Heart right ventricle (tissue), 16 donors: ENCODE results near the gene LYAR. TPM values are rescaled to one million over a fixed set of nuclear protein-coding genes. Genes with fewer than 3 reads are reported as not detected.

Experiments used
- ATAC-seq, 8 donors: fragments of 200-7000 bp; cut with Tn5 transposase; one replicate each; pipeline ENCODE4 v1.9.1; 2020; ENCODE audit warnings: mild to moderate bottlenecking in 8 of 8, moderate library complexity in 8 of 8, moderate number of reproducible peaks in 1 of 8
- DNase-seq, 2 donors: peaks; one replicate each; pipeline ENCODE4 v3.0.0-alpha.2; 2020
- H3K27ac ChIP-seq, 10 donors: fragments of 200-600 bp; sonication (generic) in 2 of 10; one replicate each; pipeline versions ENCODE4 v1.5.0 to v1.8.0; 2020 to 2022; ENCODE audit warnings: mild to moderate bottlenecking in 3 of 10
- H3K27me3 ChIP-seq, 7 donors: fragments of 200-600 bp; one replicate each; pipeline ENCODE4 v1.8.0; 2021 to 2022; ENCODE audit warnings: mild to moderate bottlenecking in 2 of 7
- H3K36me3 ChIP-seq, 9 donors: fragments of 200-600 bp; sonication (generic) in 1 of 9; one replicate each; pipeline versions ENCODE4 v1.5.0 to v1.8.0; 2020 to 2022; ENCODE audit warnings: mild to moderate bottlenecking in 2 of 9
- H3K4me1 ChIP-seq, 9 donors: fragments of 200-600 bp; sonication (generic) in 1 of 9; one replicate each; pipeline versions ENCODE4 v1.5.0 to v1.8.0; 2020 to 2022; ENCODE audit warnings: mild to moderate bottlenecking in 4 of 9
- H3K4me3 ChIP-seq, 10 donors: fragments of 200-600 bp; sonication (generic) in 2 of 10; one replicate each; pipeline versions ENCODE4 v1.5.0 to v1.8.0; 2020 to 2022; ENCODE audit warnings: mild to moderate bottlenecking in 7 of 10, moderate library complexity in 2 of 10
- H3K9me3 ChIP-seq, 11 donors: fragments of 200-600 bp in 10 of 11; sonication (generic) in 2 of 11; one replicate each; pipeline versions ENCODE4 v1.5.0 to v1.8.0; 2013 to 2022; ENCODE audit warnings: mild to moderate bottlenecking in 2 of 11, control low read depth in 1 of 11, moderate library complexity in 1 of 11
- CTCF ChIP-seq, 9 donors: fragments of 200-600 bp; sonication (generic) in 2 of 9; IDR thresholded peaks; one replicate each; pipeline versions ENCODE4 v1.5.0 to v1.8.0; 2021 to 2022; ENCODE audit warnings: antibody characterized with exemption in 9 of 9, mild to moderate bottlenecking in 5 of 9, moderate library complexity in 1 of 9
- WGBS, 2 donors: extraction: QIAGEN DNeasy Blood & Tissue Kit; methylation state at CpG; one replicate each; pipeline ENCODE4 v1.1.7; 2013; ENCODE audit warnings: inconsistent platforms in 1 of 2; 5-methylcytosine and 5-hydroxymethylcytosine counted together
- intact Hi-C, 10 donors: fragments of 100-400 bp; cut with DNase I; formaldehyde crosslinking; loops; one replicate each; pipeline versions ENCODE4 v1.11.1 to v1.14.2; 2022
- polyA plus RNA-seq, 2 donors: library from polyadenylated mRNA; stranded (reverse); fragments of 200-250 nt; gene quantifications; one replicate each; pipeline ENCODE4 v1.2.3, GENCODE V29; 2013
- total RNA-seq, 10 donors: library from RNA; stranded (reverse); fragmentation: NEBNext Ultra II Directional in 3 of 10; extraction: Animal tissue kit (Norgen Biotek cat#: 25700) in 3 of 10; gene quantifications; one replicate each; pipeline versions ENCODE4 v1.2.1 to v1.2.4, GENCODE V29; 2021 to 2023
- donor health status: Arrhythmogenic right ventricular cardiomyopathy.
- donor health status: ischemic (EF 13 %, LVEDD 7.1; RV severe dilation, severe dysfunction).
- donor health status: healthy with polysubstance abuse.
- donor health status: DM: no; HTN: yes; CAD: no.
- donor health status: DM: no; HTN: no; CAD: no.
- donor health status: ischemic (EF 25% LVEDD 6.9; RV normal size, moderate dysfunction).
- donor health status: ischemic (EF 25% LVEDD 5.7; RV mildly dilated, moderate dysfunction).
- donor health status: healthy.
- donor health status: DM: yes; HTN: yes; CAD: no.
- donor health status: Ischemic cardiomyopathy.
- donor health status: ischemic (EF 35%, LVEDD 5.7; RV mildly dilated, moderate dysfunction).
- donor health status: nonischemic (EF 11% LVEDD 7.7; RV severe dilation, severe dysfunction).
- donor health status: DM: yes; HTN: yes; CAD: no.
- donor health status: PGD.
- donor health status: ischemic (EF 29% LVEDD 5.4; RV normal size, mild dysfunction).
- donor health status: nonischemic (EF 23%, LVEDD 6.1; RV moderate dilation, normal function).

The LYAR gene
- total and polyA plus RNA-seq, 12 donors = 7.6 to 20.6 (median 12.6) TPM

DNA sequence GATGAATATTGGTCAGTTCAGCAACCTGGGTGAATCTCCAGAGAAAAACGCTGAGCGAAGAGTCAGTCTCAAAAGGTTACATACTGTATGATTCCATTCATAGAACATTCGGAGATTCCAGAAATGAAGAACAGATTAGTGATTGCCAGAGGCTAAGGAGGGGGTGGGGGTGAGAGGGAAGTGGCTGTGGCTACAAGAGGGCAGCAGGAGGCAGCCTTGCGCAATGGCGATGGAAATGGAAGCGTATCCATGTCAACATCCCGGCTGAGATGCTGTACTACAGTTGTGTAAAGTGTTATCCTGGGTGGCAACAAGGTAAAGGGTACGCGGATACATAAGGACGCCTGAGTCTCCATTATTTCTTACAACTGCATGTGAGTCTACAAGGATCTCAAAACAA, 18.0 kb downstream of the LYAR start:
- H3K36me3 ChIP-seq = peaks cover 0 to 99% (median 46%) of the 10 kb centered on the region in 9 donors
- intact Hi-C loops = no loop called here

DNA sequence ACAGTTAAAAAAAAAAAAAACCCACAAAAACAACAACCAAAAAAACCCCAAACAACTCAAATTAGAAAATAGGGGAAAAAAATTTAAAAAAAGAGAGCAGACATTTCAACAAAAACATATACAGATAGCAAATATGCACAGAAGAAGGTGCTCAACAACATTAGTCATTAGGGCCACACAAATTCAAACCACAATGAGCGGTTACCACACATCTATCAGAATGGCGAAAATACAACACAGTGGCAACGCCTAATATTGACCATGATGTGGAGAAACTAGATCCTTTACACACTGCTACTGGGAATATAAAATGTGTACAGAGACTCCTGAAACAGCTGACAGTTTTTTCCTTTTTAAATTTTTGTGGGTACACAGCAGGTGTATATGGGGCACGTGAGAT, 19.4 kb downstream of the LYAR start:
- no peak for TF ChIP-seq CTCF (IDR thresholded peaks at IDR 0.05)
- Histone ChIP-seq H3K9me3 (no peaks in the 10 kb centered on the region), H3K27me3 (no peaks in the 10 kb centered on the region), H3K27ac (peak overlapping the region in 1 of 10 donors; percentile 86), H3K4me3 (no peak overlapping the region), H3K36me3 (peaks cover 0 to 89% (median 44%) of the 10 kb centered on the region in 9 donors), H3K4me1 (peaks cover 0 to 53% (median 0%) of the 10 kb centered on the region in 9 donors)
- no peak for ATAC-seq
- DNase-seq = no peak
- intact Hi-C loops = no loop called here
- 81 to 83% methylated on average over 4 of the region's 4 CpGs for WGBS, 2 donors

More for the DNA sequence above, 18.0 kb downstream of the LYAR start:
- H3K4me3 ChIP-seq = no peak overlapping the region
- H3K27ac ChIP-seq = peak overlapping the region in 1 of 10 donors; percentile 86
- no peaks in the 10 kb centered on the region for H3K9me3 ChIP-seq
- ATAC-seq (no peak), DNase-seq (no peak)
- peak in 2 of 9 donors; percentile 7 to 13 for TF ChIP-seq CTCF (IDR thresholded peaks at IDR 0.05)
- peaks cover 0 to 48% (median 0%) of the 10 kb centered on the region in 9 donors for H3K4me1 ChIP-seq
- H3K27me3 ChIP-seq = no peaks in the 10 kb centered on the region
- 85 to 87% methylated on average over 10 of the region's 10 CpGs for WGBS, 2 donors

- peaks cover 0 to 53% (median 0%) of the 10 kb centered on the region in 9 donors for H3K4me1 ChIP-seq
- peaks cover 0 to 83% (median 38%) of the 10 kb centered on the region in 9 donors for H3K36me3 ChIP-seq
- H3K9me3 ChIP-seq = no peaks in the 10 kb centered on the region
- WGBS, 2 donors = 86 to 93% methylated on average over 4 of the region's 4 CpGs
- intact Hi-C loops = loop anchor here in 1 of 10 donors (5.0 kb wide), 1 partner anchor 42 kb away; no protein-coding TSS in a partner anchor
- no peak for TF ChIP-seq CTCF (IDR thresholded peaks at IDR 0.05)
- ATAC-seq (peak in 5 of 8 donors; percentile 29 to 70 (median 39)), DNase-seq (no peak)
- H3K27me3 ChIP-seq = no peaks in the 10 kb centered on the region
- peak overlapping the region in 1 of 10 donors; percentile 86 for H3K27ac ChIP-seq
- no peak overlapping the region for H3K4me3 ChIP-seq
These were observed 20.1 kb downstream of the LYAR start for GRCh38 chr4:4269856-4270255.

DNA sequence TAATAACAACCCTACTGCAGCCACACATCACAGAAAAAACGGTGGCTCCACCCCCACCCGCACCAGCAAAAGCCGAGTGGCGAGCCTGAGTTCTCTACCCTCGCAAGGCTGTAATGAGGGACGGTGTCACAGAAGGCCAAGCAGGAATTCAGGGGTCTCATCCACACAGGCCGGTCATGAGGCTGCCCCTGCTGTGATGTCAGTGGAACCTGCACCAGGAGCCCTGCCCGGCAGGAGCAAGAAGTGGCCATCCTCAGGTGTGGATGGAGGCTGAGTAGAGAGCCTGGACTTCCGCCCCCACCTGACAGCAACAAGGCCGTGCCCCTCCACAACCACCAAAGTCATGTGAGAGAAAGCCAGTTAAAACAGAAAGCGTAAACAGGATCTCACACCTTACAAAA, 20.6 kb downstream of the LYAR start:
- intact Hi-C loops = loop anchor here in 1 of 10 donors (5.0 kb wide), 1 partner anchor 43 kb away; no protein-coding TSS in a partner anchor
- WGBS, 2 donors = 91 to 95% methylated on average over 11 of the region's 11 CpGs
- H3K27ac ChIP-seq = peak overlapping the region in 1 of 10 donors; percentile 86

More for the DNA sequence above, 20.6 kb downstream of the LYAR start:
- DNase-seq (no peak), ATAC-seq (peak in 2 of 8 donors; percentile 10 to 37)
- Histone ChIP-seq H3K27me3 (no peaks in the 10 kb centered on the region), H3K9me3 (no peaks in the 10 kb centered on the region), H3K36me3 (peaks cover 0 to 77% (median 36%) of the 10 kb centered on the region in 9 donors), H3K4me3 (peak overlapping the region in 1 of 10 donors; percentile 15), H3K4me1 (peaks cover 0 to 53% (median 0%) of the 10 kb centered on the region in 9 donors)
- TF ChIP-seq CTCF (IDR thresholded peaks at IDR 0.05) = no peak
